Stimulated activated CD4-positive, alpha-beta T cell treated with anti-CD3 and anti-CD28 coated beads, Interleukin-1b, Interleukin-23, amount 100 ng/mL, for 48 hours (primary cell): ENCODE results near the gene VPS13D.
A peak's percentile ranks its signal among the peaks of the same experiment; 100 is the strongest.
"Not testable (repeated sequence)": the region's sequence is repeated elsewhere in the genome, so short reads cannot be mapped to it uniquely, and the experiment has no call there.

ENCODE experiments used
- DNase-seq: peaks from one replicate; pipeline ENCODE4 v3.0.0-alpha.2; 2020

VPS13D gene

GRCh38 chr1:12197483-12197880 lies 32.3 kb upstream of the VPS13D start:
- DNase-seq = no peak

DNA sequence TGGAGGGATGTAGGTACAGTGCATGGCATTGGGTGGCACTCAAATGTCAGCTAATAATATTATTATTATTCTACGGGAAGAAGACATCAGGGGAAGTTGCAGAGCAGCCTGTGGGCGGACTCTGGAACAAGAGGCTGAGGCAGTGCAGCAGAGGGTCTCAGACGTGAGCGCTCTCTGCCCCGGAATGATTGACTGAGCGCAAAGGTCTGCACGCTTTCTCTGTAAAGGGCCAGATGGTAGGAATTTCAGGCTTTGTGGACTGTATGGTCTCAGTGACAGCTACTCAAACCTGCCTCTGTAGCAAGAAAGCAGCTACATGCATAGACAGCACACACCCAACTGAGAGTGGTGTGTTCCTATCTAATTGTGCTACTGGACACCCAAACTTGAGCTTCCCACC lies 29.6 kb upstream of the VPS13D start:
- DNase-seq = no peak

DNA sequence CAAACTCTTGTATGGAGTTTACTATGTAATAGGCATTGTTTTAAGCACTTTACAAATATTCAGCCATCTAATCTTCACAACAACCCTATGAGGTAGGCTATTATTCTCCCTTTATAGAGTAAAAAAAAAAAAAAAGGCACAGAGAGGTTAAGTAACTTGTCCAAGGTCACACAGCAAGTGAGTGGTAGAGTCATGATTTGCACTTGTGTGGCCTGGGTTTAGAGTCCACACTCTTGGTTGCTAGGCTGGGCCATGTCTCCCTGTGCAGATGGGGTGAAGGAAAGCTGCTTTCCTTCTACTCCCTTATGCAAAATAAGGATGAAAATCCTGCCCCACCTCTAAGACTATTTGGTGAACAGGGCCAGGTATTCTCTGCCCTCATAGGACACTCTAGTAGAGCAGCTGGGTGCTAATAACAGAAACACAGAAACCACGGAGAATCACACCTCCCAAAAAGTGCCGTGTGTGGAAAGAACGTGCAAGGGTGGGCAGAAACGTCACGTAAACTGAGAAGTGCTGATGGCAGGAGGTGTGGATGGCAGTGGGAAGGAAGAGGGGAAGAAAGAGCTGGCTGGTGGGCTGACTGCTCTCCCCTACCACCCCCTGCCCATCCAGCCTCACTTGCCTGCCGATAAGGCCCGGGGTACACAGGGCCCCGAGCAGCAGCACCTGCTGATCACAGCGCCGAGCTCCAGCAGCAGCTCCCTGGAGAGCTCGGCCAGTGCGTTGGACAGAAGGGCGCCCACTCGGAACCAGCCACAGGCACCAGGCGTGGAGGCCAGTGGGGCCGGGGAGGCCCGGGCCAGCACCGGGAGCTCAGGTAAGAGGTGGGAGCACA lies 28.3 kb upstream of the VPS13D start:
- no peak for DNase-seq

GRCh38 chr1:12202190-12202497 lies 27.7 kb upstream of the VPS13D start:
- DNase-seq = no peak

GRCh38 chr1:12202577-12202976 lies 27.3 kb upstream of the VPS13D start:
- DNase-seq = no peak

GRCh38 chr1:12203216-12204007 lies 26.4 kb upstream of the VPS13D start:
- no peak for DNase-seq

- DNase-seq = peak; percentile 68
These were observed 25.7 kb upstream of the VPS13D start for GRCh38 chr1:12204140-12204539.

- DNase-seq = no peak
These were observed 24.8 kb upstream of the VPS13D start for GRCh38 chr1:12204754-12205658.

DNA sequence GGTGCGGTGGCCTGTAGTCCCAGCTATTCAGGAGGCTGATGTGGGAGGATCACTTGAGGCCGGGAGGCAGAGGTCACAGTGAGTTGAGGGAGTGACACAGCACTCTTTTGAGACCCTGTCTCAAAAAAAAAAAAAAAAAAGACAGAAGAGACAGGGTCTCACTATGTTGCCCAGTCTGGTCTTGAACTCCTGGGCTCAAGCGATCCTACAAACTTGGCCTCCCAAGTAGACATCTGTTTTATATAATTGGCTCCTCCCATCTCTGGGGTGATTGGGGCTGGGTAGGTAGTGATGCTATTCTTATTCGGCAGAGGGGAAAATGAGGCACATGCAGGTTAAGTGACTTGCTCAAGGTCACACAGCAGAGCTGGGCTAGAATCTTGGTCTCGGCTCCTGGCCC lies 23.6 kb upstream of the VPS13D start:
- no peak for DNase-seq

DNA sequence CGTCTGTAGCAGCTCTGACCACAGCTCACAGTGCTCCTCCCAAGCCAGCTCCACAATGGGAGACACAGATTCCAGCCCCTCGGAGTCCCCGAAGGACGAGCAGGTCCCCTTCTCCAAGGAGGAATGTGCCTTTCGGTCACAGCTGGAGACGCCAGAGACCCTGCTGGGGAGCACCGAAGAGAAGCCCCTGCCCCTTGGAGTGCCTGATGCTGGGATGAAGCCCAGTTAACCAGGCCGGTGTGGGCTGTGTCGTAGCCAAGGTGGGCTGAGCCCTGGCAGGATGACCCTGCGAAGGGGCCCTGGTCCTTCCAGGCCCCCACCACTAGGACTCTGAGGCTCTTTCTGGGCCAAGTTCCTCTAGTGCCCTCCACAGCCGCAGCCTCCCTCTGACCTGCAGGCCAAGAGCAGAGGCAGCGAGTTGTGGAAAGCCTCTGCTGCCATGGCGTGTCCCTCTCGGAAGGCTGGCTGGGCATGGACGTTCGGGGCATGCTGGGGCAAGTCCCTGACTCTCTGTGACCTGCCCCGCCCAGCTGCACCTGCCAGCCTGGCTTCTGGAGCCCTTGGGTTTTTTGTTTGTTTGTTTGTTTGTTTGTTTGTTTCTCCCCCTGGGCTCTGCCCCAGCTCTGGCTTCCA lies 22.9 kb upstream of the VPS13D start:
- no peak for DNase-seq

DNA sequence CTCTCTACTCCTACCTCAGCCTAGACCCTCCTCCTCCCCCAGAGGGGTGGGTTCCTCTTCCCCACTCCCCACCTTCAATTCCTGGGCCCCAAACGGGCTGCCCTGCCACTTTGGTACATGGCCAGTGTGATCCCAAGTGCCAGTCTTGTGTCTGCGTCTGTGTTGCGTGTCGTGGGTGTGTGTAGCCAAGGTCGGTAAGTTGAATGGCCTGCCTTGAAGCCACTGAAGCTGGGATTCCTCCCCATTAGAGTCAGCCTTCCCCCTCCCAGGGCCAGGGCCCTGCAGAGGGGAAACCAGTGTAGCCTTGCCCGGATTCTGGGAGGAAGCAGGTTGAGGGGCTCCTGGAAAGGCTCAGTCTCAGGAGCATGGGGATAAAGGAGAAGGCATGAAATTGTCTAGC lies 21.6 kb upstream of the VPS13D start:
- DNase-seq = no peak

- peak; percentile 86 for DNase-seq
These were observed 20.9 kb upstream of the VPS13D start for GRCh38 chr1:12208764-12209494.

GRCh38 chr1:12209495-12209832 lies 20.4 kb upstream of the VPS13D start:
- DNase-seq = no peak

DNA sequence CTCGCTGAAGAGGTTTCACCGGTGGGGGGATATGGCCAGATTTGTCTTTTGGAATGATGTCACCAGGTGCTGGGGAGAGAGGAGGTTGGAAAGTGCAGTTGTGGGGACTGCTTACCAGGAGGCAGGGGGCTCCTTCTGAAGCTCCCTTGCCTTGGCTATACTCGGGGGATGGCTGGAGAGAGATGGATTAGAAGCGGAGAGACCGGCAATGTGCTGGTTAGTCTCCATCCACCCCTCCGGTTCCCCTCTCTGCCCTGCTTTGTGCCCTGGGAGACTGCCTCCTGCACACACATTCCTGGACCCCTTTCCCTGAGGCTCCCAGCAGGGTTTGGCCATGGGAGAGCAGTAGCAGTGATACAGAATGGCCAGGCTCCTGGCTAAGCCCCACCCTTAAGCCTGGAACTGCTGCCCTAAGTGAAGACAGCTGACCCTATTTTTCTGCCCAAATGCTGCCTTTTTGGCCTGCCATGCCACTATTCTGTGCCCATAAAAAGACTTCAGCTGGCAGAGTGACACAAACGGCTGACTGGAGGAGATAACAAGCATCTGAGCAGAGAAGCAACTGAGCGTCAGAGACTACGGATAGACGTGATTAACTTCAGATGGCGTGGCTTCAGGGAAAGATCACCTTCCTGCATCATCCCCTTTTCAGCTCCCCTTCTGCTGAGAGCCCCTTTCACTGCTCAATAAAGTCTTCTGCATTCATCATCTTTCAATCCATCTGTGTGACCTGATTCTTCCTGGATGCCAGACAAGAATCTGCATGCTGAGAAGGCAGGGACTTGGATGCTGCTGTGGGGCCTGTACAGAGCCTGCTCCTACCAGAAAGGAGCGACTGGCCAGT lies 14.5 kb upstream of the VPS13D start:
- no peak for DNase-seq

- no peak for DNase-seq
These were observed 10.0 kb upstream of the VPS13D start for GRCh38 chr1:12219800-12220199.

DNA sequence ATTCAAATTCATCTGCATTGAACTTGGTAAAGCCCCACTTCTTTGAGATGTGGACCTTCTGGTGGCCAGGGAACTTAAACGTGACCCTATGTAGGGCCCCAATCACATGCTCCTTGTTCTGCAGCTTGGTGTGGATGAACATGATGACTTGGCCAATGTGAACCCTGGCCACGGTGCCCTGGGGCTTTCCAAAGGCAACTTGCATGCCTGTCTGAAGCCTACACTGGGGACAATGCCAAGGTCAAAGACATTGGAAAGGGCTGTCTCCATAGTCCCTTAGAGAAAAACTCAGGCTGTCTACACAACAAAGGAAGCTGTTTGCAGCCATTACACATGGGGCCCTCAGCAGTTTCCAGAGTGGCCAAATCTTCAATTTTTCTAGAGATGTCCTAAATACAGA lies 8.9 kb upstream of the VPS13D start:
- DNase-seq = no peak

- not testable (repeated sequence) for DNase-seq
These were observed 7.1 kb upstream of the VPS13D start for GRCh38 chr1:12222700-12223099.

GRCh38 chr1:12224092-12224491 lies 5.7 kb upstream of the VPS13D start:
- not testable (repeated sequence) for DNase-seq

GRCh38 chr1:12228979-12229378 lies 851 bp upstream of the VPS13D start:
- DNase-seq = no peak

GRCh38 chr1:12229386-12229834 lies 420 bp upstream of the VPS13D start:
- no peak for DNase-seq
